GM21576 (cell line): ENCODE results near the gene L2HGDH.
"Not testable (repeated sequence)": the region's sequence is repeated elsewhere in the genome, so short reads cannot be mapped to it uniquely, and the experiment has no call there.

Source experiments
- ATAC-seq: cut with Tn5 transposase; IDR thresholded peaks from one replicate; pipeline ENCODE4 v1.9.1; 2021; ENCODE audit warnings: mild to moderate bottlenecking, moderate library complexity; ENCODE audit not compliant: unreplicated experiment

Gene L2HGDH

DNA sequence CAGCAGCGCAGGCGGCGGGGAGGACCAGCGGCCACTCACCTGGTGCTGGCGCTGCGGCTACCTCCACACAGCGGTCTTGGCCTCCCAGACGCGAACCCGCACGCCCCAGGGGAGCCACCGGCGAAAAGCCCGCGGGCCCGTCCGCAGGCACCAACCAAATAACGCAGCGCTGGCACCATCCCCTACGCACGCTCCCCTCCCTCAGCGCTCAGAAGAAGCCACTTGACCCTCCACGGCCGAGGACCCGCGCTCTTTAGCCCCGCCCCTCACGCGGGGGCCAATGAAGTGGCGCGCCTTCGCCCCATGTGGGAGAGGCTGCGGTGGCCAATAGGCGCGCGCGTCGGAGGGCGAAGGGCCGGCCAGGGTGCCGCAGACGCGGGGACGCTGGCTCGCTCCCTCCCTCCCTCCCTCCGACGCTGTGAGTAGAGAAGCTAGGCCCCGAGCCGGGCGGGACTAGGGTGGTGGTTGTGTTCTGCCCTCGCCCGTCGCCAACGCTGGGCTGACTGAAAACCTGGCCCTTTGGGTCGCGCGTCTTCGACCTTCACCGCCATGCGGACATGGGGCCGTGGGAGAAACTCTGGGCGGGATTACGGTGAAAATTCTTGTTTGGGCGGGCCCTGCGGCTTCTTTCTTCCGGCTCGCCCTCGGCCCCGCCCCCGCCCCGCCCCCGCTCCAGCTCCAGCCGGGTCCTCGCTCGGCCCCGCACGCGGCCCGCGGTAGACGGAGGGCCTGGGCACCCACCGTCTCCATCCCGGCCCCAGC, at the start of gene L2HGDH, which contains the start of gene DMAC2L:
Gene L2HGDH, minus strand, starts transcription at position 258 of the 762 bp plus-strand sequence. Its CDS starts 79 bp downstream, at position 179.
Gene DMAC2L, plus strand, starts transcription at position 353 of the 762 bp plus-strand sequence. CDS start 9,164 bp downstream, outside the sequence.
- ATAC-seq, result peak; percentile 92

DNA sequence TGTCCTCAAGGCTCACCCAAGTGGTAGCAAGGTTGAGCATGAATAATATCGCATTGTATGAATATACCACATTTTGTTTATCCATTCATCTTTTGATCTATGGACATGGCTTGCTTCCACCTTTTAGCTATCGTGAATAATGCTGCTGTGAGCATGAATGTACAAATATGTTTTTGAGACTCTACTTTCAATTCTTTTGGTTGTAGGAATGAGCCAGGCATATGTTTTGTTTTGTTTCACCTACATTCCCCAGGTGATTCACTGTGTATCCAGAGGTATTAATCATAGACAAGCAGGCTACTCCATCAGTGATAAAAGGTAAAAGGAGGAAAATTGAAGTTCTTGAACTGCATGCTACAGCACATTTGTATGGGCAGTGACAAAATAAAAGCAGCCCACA, 48.8 kb upstream of the L2HGDH start:
- no peak for ATAC-seq

DNA sequence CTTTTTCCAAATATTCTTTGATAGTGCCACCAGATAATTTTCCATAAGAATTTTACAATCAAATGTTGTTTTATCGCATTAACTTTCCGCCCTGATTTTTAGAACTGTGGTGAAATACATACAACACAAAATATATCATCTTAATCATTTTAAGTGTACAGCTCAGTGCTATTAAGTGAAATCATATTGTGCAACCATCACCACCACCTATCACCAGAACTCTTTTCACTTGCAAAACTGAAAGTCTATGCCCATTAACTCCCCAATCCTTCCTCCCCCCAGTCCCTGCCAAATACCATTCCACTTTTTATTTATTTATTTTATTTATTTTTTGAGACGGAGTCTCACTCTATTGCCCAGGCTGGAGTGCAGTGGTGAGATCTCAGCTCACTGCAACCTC, 48.1 kb upstream of the L2HGDH start:
- ATAC-seq, result no peak

DNA sequence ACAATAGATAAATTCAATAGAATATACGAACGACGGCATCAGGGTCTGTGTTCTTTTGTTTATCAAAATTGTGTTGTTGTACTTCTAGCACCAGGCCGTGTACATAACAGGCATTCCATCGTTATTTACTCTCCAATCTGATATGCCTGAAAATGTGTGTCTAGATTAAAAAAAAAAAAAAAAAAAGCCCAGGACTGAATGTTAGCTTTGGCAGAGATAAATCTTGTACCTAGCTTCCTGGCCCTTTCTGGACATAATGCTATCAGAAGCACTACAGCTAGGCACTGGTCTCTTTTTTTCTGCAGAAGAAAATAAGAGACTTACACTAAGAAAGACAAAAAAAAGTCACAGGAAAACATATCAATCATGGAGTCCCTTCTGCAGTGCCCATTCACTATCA, 47.6 kb upstream of the L2HGDH start:
- ATAC-seq, result no peak

DNA sequence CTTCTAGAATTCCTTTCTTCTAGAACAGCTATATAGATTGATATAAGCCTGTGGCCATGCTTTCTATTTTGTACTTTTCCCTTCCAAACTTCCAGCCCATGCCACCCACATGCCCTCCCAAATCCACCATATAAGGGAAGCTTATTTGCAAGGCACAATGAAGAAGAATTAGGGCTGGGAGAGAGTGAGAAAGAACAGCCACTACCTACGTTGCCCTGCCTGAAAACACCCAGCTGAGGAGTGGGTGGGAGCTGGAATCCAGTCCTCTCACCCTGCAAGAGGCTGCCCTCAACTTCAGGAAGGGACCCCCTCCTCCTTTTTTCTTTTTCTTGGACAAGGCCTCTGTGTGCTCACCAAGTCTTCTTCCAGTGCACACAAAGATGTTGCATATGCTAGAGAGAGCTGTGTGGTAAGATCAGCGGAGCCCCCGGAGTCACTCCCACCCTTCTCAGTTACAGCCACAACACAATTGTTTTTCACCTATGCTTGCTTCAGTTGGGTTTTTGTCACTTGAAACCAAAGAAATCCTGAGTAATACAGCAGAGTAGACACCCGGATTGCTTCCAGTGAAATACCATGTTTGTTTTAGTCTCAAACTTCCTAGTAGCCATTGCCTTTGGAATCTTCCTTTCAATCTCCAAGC, 45.8 kb upstream of the L2HGDH start:
- no peak for ATAC-seq

DNA sequence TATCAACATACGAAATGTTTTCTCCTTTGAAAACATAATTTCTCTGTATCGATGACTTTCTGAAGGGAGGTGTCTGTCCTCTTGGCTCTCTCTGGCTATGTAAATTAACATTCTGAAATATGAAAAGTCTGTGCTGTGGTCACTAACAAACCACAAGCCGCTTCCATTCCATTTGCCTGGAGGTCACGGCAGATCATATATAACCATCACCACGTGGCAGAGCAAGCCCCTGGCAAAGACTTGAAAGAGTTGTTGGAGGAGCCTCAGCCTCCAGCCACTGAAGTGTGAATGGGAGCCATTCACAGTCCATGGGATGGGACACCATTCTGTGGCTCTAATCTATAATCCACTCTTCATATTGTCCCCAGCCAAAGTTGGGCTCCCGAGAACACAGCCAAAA, 45.1 kb upstream of the L2HGDH start:
- ATAC-seq, result no peak

DNA sequence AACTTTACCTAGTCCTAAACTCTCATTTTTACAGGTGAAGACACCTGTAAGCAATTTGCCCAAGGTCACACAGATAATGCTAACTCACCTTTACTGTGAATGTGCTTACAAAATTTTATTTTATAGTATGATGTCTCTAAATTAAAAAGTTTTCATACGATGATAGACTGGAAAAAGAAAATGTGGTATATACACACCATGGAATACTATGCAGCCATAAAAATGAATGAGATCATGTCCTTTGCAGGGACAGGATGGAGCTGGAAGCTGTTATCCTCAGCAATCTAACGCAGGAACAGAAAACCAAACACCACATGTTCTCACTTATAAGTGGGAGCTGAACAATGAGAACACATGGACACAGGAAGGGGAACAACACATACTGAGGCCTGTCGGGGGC, 44.3 kb upstream of the L2HGDH start:
- ATAC-seq, result not testable (repeated sequence)

DNA sequence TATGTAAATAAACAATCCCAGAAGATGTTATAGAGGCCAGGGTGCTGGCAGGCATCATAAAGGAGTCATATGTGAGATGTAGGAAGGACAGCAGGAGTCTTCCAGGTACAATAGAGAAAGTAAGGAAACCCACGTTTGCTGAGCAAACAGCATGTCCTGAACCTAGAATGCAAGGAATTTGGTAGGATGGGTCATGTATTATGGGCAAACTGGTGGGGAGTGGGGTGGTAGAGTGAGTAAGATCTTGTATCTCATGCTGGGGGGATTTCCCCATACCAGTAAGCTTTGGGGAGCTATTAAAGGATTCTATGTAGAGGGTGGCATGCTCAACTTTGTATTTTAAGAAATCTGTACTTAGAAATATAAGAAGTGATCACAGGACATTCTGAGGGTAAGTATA, 43.7 kb upstream of the L2HGDH start:
- ATAC-seq, result no peak

DNA sequence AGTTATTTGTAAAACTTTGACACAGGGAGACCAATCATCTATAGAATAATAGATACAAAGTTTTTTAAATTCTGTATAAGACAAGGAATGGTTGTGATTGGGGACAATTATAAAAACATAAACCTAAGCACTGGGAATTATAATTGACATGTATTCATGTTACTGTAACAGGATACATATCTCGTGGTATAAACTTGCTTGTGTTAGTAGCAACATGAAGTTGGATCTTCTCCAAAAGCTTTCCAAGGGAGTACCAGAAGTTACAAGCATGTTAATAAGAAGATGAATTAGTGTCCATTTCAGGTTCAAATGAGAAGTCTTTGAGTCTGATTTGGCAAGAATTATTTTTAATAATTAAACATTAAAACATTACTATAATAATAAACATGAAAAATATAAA, 42.5 kb upstream of the L2HGDH start:
- no peak for ATAC-seq

DNA sequence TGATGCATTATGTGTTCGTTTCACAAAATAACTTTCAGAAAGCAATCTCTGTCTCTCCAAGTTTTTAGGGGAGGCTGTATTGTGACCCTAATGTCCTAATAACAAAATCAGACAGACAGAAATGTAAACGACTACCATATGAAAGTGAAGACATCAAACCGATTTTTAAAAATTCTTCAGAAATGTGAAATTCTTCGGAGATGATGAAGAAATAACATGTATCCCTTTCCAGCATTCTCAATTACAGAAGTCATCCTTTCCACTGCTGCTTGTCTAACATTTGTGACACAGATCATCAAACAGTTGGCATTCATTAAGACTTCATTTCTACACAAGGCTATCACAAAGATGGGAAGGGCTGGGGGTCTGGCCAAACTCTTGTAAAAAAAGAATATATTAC, 41.1 kb upstream of the L2HGDH start:
- ATAC-seq, result no peak

DNA sequence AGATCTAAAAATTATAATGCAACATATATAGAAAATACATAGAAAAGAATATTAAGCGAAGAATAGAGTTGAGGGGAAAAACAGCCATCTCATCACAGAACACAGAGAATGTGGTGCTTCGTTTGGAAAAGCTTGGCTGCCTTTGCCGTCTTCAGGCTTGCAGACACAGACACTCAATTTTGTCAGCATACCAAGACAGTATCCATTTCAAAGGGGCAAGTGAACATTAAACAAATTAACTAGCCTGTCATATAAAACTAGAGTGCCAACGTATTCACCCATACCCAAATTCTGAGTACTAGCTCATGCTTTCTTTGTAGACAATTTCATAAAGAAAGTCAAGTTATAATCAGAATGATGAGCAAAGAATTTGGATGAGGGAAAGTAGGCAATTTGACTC, 40.6 kb upstream of the L2HGDH start:
- no peak for ATAC-seq

DNA sequence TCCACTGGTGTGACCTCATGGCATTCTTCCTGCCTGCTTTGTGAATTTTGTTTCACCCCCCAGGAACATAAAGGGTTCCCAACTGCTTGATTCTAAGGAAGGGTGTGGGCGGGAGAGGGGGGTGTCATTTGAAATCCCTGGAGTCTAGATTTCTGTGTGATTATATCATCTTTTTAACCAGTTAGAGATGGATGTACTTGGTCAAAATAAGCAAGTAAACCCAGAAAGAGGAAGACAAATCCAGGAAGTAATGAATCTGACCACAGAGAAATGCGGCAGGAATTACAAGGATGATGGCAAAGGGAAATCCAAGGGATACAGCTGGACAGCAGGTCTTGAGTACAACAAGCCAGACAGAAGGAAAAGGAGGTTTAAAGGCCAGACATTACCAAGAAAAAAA, 38.9 kb upstream of the L2HGDH start:
- ATAC-seq, result no peak

DNA sequence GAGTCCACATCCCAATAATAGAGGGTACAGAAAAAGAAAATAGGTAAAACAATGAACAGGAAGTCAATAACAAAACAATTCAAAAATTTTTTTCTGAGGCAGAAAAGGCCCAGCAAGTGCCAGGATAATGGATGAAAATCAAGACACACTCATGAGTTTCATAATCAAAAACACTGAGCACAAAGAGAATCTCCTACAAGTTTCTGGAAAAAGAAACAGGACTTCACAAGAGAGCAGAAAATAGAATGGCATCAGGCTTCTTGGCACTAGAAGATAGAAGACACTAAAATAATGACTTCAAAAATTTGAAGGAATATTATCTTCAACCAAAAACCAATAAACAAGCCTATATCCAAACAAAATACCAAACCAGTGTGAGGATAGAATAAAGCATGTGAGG, 36.9 kb upstream of the L2HGDH start:
- no peak for ATAC-seq

DNA sequence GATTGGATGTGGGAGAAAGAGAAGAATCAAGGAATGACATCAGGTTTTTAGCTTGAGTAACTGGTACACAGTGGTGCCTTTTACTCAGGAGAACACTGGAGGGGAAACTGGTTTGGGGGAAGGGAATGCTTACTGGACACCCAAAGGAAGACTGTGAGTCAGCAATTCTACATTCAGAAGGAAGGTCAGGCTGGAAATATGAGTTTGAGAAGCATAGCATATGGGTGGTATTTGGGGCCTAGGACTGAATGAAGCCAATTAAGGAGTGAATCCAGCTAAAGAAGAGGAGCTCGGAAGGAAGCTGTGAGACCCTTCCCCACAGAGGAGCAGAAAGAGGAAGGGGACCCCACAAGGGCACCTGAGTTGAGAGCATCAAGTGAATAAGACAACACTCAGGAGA, 35.5 kb upstream of the L2HGDH start:
- no peak for ATAC-seq

DNA sequence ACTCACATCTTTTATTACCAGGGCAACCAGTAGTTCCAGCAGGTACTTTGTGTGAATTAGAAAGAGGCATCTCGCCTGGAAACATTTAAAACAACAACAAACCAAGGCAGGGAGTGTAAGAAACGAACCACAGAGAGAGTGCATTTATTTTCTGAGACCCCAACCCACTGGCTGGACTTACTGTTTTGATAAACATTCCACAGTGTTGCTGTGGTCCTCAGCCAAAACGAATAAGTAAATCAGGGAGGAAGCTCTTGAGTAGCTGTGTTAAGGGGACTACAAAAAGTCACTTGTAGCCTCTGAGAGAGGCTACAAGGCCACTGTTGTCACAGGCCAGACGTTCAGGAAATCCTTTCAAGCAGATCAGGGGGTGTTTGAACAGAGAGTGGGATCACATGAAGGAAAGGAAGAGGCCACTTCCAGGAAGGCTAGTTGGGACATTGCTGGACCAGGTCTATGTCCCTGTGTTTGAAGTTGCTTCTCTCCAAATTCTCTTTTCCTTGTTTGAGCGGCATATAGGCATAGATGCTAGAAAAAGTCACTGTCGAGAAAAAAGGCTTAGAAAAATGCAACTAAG, 33.9 kb upstream of the L2HGDH start:
- ATAC-seq, result no peak

DNA sequence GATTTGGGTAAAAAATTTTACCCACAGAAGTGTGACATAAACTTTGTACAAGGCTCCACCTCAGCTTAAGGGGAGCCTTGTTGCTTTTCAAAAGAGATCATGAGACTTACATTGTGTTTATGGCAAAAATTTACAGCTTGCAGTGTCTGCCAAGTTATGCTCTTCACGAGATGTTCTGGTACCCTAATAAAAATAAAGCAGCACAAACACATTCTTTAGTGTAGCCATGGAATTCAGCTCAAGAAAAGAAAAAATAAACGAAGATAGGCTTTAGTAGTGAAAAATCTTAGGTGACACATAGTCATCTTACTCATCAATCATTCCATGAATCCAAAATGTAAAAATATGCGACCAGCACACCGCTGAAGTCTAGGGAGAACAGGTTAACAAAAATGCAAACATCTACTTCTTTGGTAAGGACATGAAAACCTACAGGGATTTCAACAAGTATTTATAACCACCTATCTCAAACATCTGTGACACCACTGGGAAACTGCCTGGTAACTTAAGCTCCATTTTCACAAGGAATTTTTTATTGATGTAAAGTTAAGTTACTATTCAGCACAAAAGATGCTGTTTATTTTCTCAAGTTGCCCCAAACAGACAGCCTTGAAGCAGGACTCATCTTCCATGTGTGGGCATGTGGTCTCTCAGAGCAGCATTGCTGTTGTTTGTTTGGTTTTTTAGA, 33.0 kb upstream of the L2HGDH start:
- ATAC-seq, result no peak

DNA sequence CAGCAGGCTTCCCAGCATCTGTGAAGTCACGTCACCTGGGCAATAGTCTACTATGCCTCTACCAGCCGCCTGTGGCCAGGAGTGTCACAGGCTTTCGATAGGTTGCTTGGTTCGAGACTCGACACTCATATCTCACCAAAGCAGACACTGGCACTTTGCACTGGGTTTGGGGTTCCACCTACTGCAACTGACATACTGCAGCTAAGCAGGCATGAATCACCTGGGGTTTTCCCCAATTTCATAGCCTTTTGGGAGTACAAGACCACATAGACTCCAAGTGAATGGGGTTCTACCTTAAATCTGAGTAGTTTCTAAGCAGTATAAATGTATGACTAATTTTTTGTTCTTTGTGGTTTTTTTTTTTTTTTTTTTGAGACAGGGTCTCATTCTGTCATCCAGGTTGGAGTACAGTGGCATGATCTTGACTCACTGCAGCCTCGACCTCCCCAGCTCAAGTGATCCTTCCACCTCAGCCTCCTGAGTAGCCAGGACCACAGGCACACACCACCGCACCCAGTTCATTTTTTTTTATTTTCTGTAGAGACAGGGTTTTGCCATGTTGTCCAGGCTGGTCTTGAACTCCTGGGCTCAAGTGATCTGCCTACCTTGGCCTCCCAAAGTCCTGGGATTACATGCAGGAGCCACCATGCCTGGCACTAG, 32.2 kb upstream of the L2HGDH start:
- ATAC-seq, result peak; percentile 76

DNA sequence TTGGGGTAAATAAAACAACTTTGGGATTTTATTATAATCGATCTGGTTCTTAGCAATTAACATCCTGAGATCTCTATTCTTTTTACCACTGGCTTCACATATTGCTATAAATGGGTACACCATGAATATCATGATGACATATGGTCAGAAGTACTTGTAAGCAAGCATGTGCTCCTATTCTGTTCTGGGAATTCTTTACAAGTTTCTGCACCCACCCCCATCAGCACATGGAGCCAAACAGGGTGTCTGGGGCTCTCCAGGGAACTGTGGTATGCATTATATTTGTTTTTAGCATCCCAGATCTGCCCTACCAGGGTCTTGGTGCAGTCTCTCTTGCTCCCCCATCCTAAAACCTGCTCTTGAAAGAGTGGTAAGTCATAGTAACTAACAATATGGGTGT, 31.4 kb upstream of the L2HGDH start:
- no peak for ATAC-seq

DNA sequence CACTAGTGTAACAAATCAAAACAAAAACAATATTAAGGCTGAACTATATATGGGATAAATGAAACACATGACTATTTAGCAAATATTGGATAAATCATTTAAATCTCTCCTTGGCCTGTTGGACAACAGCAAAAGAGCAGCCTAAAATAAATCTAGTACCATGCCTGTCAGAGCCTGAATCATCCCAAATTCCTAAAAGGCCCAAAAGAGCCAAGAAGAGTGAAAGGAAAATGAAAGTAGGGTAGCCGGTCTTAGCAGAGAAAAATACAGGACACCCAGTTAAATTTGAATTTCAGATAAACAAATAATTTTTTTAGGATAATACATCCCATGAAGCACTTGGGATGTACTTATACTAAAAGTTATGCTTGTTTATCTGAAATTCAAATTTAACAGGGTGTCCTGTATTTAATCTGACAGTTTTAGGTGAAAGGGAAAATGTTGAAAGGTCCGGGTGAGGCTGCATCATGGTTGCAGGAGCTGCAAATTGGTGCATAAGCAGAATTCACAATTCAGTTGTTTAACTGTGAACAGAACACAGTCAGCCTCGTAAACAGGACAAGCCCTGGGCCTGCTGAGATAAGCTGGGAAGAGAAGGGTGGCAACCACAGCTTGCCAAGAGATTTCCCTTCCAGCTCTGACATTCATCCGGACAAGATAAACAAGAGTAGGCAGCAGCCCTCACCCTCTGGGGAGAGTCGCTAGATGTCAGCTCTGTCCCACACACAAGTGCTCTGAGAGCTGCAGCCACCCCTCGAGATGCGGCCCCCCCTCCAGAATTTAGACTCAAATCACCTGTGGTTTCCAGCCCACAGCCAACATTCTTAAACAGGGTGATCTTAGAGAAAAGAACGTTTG, 30.4 kb upstream of the L2HGDH start:
- ATAC-seq, result peak; percentile 48

DNA sequence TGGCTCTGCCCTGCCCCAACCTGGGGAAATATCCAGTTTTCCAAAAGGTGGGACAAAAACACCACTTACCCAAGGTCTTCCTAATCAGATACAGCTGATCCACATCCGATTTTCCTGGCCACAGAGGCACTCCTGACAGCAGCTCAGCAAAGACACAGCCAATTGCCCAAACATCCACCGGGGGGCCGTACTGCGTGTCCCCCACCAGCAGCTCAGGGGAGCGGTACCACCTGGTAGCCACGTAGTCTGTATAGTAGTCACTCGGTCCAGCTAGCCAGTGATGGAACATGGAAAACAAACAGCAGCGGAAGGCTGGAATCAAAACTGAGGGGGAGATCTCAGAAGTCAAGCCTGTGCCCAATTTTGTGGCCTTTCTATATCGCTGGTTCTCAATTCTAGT, 28.9 kb upstream of the L2HGDH start:
- no peak for ATAC-seq
